Measurements from ENCODE around the gene MAPKAP1. TPM values are rescaled to one million over a fixed set of nuclear protein-coding genes. Genes with fewer than 3 reads are reported as not detected.

The MAPKAP1 gene
- total RNA-seq, 4 donors from 2014 or later = 59.0 to 98.2 (median 70.9) TPM

DNA sequence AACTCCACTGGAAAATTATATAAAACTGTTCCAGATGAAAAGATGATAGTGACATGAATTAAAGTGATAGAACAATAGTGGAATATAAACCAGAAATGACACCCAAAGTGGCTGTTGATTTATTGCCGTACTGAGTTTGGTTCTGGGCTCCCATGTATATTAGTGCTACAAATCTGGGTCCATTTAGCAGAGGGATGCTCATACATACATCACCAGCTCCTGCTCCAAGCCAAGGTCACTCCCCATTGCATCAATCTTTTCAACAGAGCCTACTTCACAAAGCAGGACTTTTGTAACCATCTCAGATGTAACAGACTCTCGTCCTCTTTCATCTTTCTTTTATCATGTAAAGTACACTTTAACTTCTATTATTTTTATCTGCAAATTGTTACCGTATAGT lies 236.8 kb downstream of the MAPKAP1 start:
- Histone ChIP-seq H3K27ac (no peak overlapping the region), H3K9me3 (no peaks in the 10 kb centered on the region), H3K36me3 (no peaks in the 10 kb centered on the region), H3K4me3 (no peak overlapping the region), H3K4me1 (no peaks in the 10 kb centered on the region), H3K27me3 (no peaks in the 10 kb centered on the region)
- TF ChIP-seq CTCF (IDR thresholded peaks at IDR 0.05) = no peak
- TF ChIP-seq POLR2A (IDR thresholded peaks at IDR 0.05) = no peak
- DNase-seq = no peak

- no peak overlapping the region for H3K27ac ChIP-seq
- H3K27me3 ChIP-seq = no peaks in the 10 kb centered on the region
- H3K9me3 ChIP-seq = no peaks in the 10 kb centered on the region
- no peak overlapping the region for H3K4me3 ChIP-seq
- no peak for DNase-seq
- no peaks in the 10 kb centered on the region for H3K36me3 ChIP-seq
- TF ChIP-seq POLR2A (IDR thresholded peaks at IDR 0.05) (no peak), CTCF (IDR thresholded peaks at IDR 0.05) (no peak)
- H3K4me1 ChIP-seq = no peaks in the 10 kb centered on the region
These were observed 238.4 kb downstream of the MAPKAP1 start for GRCh38 chr9:125468646-125469045.

DNA sequence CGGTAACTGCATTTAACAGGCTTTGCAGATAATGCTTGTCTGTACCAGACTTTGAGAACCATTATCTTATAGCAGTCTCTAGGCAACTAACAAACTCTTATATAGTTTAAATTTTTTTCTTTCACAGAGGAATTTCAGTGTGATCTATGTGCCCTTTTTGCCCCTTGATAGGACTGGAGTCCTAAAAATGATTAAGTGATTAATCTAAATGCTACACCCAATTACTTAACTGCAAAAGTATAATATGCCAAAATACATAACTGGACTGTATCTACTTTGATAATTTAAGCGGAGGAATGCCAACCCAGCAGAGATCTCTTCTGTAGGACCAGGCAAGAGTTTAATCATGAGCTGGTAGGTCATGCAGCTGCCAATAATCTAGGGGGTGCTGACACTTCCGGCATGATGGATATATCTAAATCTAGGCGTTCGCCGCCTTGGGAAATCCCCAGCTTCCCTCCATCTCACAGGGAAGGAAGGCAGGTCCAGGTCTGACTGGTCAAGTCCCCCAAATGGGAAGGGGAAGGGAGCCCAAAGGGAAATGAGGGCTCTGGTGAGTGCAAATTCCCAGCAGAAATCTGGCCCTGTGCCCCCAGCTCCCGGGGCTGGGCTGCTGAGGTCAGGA lies 239.8 kb downstream of the MAPKAP1 start:
- Histone ChIP-seq H3K4me3 (no peak overlapping the region), H3K36me3 (no peaks in the 10 kb centered on the region), H3K27ac (no peak overlapping the region), H3K4me1 (no peaks in the 10 kb centered on the region), H3K27me3 (no peaks in the 10 kb centered on the region), H3K9me3 (no peaks in the 10 kb centered on the region)
- TF ChIP-seq POLR2A (IDR thresholded peaks at IDR 0.05) (no peak), CTCF (IDR thresholded peaks at IDR 0.05) (no peak)
- DNase-seq = no peak

DNA sequence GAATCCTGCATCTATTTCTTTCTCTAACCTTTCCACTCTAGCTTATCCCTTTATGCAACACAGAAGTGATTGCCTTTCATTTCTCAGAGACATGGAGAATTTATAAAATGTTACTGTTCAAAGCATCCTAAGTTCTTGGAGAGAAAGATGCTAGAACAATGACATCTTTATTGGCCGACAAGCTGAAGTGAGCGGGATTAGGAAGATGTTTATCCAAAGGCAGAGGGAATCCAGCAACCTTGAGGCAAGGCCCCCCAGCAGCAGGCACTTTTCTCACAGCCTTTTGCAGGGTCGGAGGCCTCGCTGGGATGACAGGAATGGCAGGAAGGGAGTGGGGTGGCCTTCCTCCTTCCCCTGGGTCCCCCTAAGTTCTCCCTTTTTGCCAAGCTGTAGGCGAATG lies 240.6 kb downstream of the MAPKAP1 start:
- Histone ChIP-seq H3K27me3 (no peaks in the 10 kb centered on the region), H3K4me1 (no peaks in the 10 kb centered on the region), H3K36me3 (no peaks in the 10 kb centered on the region), H3K4me3 (no peak overlapping the region), H3K27ac (peak overlapping the region in 1 of 4 donors; percentile 31), H3K9me3 (no peaks in the 10 kb centered on the region)
- no peak for DNase-seq
- TF ChIP-seq CTCF (IDR thresholded peaks at IDR 0.05) = no peak
- TF ChIP-seq POLR2A (IDR thresholded peaks at IDR 0.05) = no peak

DNA sequence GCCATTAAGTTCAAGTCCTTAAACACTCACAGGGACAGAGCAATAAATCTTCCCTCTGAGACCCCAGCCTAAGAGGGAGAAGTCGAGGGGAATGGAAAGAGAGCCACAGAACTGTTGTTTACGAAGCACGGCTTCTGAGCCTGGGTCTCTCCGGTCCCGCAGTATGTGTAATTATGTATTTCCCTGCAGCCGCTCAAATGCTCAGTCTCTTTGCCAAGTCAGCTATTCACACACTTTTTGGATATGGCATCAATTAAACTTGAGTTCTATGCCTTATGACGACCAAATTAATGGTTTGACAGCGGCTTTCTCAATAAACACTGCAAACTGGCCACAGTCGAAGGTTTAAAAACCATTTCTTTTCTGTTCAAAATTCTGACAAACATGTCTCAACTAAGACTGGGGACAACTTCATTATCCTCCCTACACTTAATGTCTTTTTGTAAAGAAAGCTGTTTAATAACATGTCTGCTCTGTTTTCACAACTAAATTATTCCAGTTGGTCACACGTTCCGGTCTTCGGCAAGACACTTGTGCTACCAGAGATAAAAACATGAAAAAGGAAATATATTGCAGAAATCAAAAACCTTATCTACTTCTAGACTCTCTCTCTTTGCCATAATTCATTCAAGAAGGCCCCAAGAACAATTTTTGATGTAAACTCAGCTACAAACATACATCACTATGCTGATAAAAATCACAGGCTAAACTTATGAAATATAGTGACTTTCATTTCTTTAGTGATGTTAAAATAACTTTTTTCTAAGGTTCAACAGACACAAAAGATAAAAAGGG lies 242.2 kb downstream of the MAPKAP1 start:
- H3K27ac ChIP-seq = no peak overlapping the region
- no peaks in the 10 kb centered on the region for H3K4me1 ChIP-seq
- H3K9me3 ChIP-seq = no peaks in the 10 kb centered on the region
- H3K27me3 ChIP-seq = no peaks in the 10 kb centered on the region
- H3K36me3 ChIP-seq = no peaks in the 10 kb centered on the region
- H3K4me3 ChIP-seq = no peak overlapping the region
- DNase-seq = no peak
- TF ChIP-seq CTCF (IDR thresholded peaks at IDR 0.05) = no peak
- no peak for TF ChIP-seq POLR2A (IDR thresholded peaks at IDR 0.05)

Data from Peyer's patch (tissue), 4 donors.